CD4-positive, alpha-beta T cell treated with Interleukin-6 for 4 hours (primary cell): ENCODE data around the gene GALNT2.

ENCODE experiments used
- DNase-seq: peaks from one replicate; pipeline ENCODE4 v3.0.0-alpha.2; 2020; ENCODE audit warnings: mixed read lengths

Gene GALNT2

DNA sequence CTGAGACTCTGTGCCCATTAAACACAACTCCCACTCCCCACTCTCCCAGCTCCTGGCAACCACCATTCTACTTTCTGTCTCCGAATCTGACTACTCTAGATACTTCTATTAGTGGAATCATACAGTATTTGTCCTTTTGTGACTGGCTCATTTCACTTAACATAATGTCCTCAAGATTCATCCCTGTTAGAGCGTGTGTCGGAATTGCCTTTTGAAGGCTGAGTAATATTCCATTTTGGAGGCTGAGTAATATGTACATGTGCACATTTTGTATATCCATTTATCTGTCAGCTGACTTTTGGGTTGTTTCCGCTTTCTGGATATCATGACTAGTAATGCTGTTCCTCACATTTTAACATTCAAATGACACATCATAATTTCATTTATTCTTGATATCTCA, 30.3 kb downstream of the GALNT2 start:
- DNase-seq = no peak

GRCh38 chr1:230098723-230099122, 31.7 kb downstream of the GALNT2 start:
- DNase-seq = no peak

GRCh38 chr1:230099465-230099864, 32.4 kb downstream of the GALNT2 start:
- DNase-seq = no peak

DNA sequence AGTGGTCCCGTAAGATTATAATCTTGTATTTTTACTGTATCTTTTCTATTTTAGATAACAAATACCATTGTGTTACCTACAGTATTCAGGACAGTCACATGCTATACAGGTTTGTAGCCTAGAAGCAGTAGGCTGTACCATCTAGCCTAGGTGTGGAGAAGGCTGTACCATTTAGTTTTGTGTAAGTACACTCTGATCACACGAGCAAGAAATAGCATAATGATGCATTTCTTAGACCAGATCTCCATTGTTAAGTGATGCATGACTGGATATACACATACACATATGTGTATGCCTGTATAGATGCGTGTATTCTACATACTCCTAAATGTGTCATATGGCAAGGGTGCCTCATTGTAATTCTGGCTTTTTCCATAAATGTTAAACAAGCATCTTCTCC, 33.9 kb downstream of the GALNT2 start:
- DNase-seq = no peak

- no peak for DNase-seq
Observed at GRCh38 chr1:230101556-230101955, 34.5 kb downstream of the GALNT2 start.

GRCh38 chr1:230102046-230102445, 35.0 kb downstream of the GALNT2 start:
- DNase-seq = no peak

- DNase-seq = no peak
Observed at GRCh38 chr1:230102472-230102871, 35.4 kb downstream of the GALNT2 start.

- no peak for DNase-seq
Observed at GRCh38 chr1:230103306-230104173, 36.5 kb downstream of the GALNT2 start.

DNA sequence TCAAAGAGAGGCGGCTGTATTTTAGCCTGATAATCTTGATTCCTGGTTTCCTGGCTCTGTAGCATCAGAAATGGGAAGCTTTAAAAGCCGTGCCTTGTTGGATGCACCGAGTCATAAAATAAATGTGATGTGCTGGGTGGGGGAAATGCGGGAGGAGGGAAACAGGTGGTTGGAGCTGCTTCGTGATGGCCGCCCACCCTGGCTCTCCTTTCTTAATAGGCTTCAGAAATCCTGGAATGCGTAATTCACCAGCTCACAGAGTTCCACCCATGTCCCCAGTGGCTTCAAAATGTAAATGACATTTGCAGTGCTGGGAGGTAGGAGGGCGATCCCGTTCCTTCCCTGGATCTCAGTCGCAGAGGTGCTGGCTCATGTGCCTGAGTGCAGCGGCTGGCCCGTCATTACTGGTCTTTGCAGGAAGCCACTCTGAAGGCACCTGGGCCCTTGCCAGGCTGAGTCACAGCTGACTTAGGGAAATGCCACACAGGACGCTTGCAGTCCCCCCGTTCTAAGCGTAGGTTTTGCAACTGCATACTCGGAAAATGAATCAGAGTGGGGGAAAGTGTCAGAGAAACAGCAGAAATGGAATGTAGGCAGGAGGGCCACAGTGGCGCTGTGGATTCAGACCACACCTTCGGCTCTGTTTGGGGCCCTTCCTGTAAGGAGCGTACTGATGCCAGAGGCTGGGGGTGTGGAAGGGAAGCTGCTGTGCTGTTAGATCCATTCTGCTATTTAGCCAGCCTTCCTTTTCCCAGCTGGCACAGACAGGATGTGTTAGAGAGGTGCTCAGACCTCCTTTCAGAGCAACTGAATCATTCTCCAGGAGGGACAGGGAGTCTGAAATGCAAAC, 37.6 kb downstream of the GALNT2 start:
- DNase-seq = peak; percentile 75

DNA sequence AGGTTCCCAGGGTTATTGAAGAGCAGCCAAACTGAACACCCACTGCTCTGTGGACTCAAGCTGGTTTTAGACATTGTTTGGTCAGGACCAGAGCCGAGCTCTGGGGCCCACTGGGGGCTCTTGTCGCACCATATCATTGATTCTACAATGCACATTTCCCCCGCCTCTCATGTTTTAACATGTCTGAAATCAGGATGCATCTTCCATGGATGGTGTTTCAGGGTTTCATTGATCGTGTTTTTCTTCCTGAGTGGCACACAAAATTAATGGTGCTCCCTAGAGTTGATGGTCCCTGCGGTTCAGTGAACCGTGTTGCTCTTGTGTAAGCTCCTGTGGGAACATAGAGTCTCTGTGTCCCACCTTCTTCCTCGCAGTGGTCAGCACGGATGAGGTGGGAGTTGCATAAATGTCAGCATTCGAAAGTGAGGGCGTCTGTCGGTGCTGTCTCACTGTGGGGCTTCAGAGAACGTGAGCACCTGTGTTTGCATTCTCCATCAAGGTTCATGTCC, 38.3 kb downstream of the GALNT2 start:
- no peak for DNase-seq

GRCh38 chr1:230105754-230106625, 39.0 kb downstream of the GALNT2 start:
- no peak for DNase-seq

DNA sequence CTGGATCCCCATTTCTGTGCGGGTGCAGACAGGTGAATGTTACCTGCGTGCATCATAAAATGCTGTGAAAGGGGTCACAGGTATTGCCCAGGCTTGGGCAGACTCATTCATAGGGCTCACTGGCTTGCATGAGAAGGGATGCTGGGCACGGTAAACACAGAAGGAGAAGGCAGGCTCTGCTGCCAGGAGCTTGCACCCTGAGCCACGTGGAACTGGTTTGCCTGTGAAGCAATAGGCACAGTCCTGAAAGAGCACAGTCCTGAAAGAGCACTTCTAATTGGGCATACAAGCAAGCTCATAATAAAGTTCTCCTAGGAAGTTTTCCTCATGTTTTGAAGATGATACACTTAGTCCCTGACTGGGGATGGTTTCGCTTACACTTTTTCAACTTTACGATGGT, 40.9 kb downstream of the GALNT2 start:
- DNase-seq = no peak

DNA sequence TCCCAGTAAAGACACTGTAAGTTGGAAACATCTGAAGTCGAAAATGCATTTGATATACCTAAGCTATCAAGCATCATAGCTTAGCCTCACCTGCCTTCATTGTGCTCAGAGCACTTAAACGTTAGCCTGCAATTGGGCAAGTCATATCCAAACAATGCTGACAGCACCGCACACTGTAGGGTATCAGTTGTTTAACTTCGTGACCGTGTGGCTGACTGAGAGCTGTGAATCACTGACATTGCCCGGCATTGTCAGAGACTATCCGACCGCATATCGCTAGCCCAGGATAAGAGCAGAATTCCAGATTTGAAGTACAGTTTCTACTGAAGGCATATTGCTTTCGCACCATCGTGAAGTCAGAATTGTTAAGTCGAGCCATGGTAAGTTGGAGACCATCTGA, 41.5 kb downstream of the GALNT2 start:
- DNase-seq = no peak

DNA sequence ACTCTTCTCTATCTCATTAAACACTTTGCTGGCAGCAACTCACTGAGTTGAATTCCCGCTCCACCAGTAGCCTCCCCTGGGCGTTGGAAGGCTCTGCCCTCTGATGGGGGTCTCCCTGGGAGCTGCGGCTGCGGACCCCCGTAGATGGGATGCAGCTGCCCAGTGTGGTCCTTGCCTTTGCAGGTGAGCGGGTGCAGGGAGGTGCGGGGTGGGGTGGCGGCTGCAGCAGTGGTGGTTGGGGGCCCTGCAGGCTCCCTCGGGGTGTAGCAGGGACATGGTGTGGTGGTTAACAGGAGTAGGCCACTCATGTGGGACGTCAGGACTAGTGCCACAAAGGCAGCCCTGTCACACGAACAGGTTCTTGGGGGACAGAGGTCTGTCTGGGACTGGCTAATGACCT, 42.0 kb downstream of the GALNT2 start:
- DNase-seq = no peak

DNA sequence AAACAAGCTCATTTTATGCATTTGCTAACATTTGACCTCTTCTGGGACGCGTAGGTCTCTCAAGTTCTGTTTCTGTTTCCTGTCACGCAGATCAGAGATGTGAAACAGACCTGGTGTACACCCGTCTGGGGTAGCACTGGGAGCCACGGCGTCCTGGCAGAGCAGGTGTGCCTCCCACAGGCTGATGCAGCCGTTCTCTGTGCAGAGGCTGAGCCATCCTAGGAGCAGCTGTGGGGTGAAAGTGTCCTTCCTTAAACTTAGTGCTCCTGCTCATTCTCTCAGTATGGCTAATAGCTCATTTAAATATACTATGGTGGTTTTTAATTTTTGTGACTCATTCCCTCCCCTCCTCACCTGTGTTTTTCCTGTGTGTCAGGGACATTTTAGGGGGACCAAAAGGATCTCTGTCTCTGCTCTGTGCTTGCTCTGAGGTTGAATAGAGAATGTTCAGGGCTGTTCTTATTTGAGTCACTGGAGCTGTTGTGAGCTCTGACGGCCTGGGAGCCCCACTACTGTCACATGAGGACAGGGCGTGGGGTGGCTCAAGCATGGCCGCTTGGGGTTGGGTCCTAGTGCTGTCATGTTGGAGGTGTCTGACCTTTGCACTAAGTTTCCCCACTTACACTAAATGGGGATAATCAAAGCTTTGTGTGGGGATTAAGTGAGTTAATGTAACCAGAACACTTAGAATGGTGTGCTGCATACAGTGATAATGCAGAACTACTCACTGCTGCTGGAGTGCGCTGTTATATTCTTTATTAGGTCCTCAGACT, 43.0 kb downstream of the GALNT2 start:
- DNase-seq = peak; percentile 66

- DNase-seq = no peak
Observed at GRCh38 chr1:230110971-230111370, 43.9 kb downstream of the GALNT2 start.

DNA sequence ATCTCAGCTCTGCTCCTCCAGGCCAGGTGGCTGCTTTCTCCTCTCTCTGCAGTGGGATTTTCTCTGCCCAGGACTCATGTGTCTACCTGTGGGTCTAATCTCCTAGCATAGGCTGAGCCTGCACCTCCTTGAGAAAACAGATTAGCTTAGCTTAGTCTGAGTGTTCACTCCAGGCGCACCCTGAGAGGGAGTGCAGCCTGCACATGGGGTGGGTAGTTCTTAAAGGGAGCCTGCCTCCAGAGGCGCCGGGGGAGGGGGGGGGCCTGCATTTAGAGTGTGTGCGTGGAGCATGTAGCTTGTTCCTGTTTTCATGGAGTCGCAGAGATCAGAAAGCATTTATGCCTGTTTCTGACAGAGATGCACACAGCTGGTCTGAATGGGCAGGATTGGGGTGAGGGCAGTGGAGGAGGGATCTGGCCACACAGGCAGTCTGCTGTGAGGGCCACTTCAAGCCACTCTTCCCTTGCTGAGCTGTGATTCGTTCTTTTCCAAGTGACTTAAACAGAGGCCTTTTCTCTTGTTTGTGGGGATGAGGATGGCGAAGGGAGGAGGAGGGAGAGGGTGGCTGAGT, 45.2 kb downstream of the GALNT2 start:
- no peak for DNase-seq

DNA sequence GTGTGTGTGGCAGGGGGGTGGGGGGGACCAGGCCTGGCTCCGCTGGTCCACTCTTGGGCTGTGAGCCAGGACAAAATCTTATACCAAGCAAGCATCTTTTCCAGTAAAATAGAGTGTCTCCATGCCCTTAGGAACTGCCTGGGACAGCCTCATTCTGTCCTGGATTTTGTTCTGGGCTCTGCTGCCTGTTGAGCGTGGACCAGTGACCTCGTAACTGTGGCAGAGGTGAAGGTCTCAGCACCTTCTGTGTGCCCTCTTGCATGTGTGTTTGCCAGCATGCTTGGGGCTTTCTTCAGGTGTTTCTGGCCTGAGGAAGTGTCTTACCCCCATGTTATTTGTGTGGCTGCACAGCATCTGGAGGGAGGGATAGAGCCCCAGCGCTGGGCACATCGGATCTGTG, 45.7 kb downstream of the GALNT2 start:
- DNase-seq = no peak

DNA sequence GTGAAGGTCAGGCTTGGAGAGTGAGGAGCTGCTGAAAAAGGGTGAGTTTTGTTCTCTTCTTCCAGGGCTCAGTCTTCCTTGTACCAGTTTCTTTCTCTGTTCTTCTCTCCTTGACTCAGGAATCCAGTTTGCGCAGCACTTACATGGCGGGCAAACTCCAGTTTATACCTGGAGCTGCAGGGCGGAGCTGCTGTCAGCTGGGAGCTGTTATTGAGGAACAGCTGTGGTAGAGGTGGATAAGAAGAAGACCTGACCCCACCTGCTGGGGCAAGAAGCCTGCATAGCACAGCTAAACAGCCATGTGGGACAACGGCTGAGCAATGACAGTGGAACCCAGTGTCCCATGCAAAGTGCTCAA, 46.2 kb downstream of the GALNT2 start:
- DNase-seq = no peak

- no peak for DNase-seq
Observed at GRCh38 chr1:230113593-230114236, 46.7 kb downstream of the GALNT2 start.

DNA sequence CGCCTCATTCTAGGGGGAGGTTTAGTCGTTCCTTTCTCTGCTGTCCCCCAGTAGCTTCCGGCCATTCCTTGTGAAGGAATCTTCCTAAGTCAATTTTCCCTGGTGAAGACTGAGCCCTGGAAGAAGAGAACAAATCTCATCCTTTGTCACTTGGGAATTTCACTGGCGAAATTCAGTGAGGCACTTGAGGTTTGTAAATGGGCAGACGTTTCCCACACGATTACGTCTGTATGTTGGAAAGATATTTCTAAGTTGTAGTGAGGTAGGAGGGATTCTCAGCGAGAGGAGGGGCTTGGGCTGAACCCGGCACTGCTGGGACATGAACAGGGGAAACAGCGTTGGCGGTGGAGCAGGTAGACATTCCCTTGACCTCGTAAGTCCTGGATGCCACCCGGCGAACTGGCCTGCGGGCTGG, 47.2 kb downstream of the GALNT2 start:
- no peak for DNase-seq
